Glutamatergic neuron (in vitro differentiated cells): Measurements from ENCODE around the gene COX6A1. TPM values are rescaled to one million over a fixed set of nuclear protein-coding genes. Genes with fewer than 3 reads are reported as not detected.
A peak's percentile ranks its signal among the peaks of the same experiment; 100 is the strongest.

Source experiments
- DNase-seq: peaks from one replicate; pipeline ENCODE4 v3.0.0; 2022
- H3K27ac Mint-ChIP-seq: one replicate; pipeline ENCODE4 v1.8.0; 2020; ENCODE audit warnings: mild to moderate bottlenecking, mixed read lengths, inconsistent platforms; ENCODE audit not compliant: unreplicated experiment
- H3K27me3 Mint-ChIP-seq: one replicate; pipeline ENCODE4 v1.8.0; 2020; ENCODE audit warnings: mild to moderate bottlenecking, moderate library complexity, mixed read lengths, inconsistent platforms; ENCODE audit not compliant: unreplicated experiment
- H3K36me3 Mint-ChIP-seq: one replicate; pipeline ENCODE4 v1.8.0; 2020; ENCODE audit warnings: mild to moderate bottlenecking, mixed read lengths, inconsistent platforms; ENCODE audit not compliant: unreplicated experiment
- H3K4me1 Mint-ChIP-seq: one replicate; pipeline ENCODE4 v1.8.0; 2020; ENCODE audit warnings: mild to moderate bottlenecking, low read depth, mixed read lengths, inconsistent platforms; ENCODE audit not compliant: unreplicated experiment
- H3K4me3 Mint-ChIP-seq: one replicate; pipeline ENCODE4 v1.8.0; 2020; ENCODE audit warnings: mild to moderate bottlenecking, mixed read lengths, inconsistent platforms; ENCODE audit not compliant: unreplicated experiment
- H3K9me3 Mint-ChIP-seq: one replicate; pipeline ENCODE4 v1.8.0; 2020; ENCODE audit warnings: mild to moderate bottlenecking, moderate library complexity, mixed read lengths, inconsistent platforms; ENCODE audit not compliant: unreplicated experiment
- total RNA-seq: library from RNA; stranded (reverse); fragmentation: NEBNext Ultra II Directional; extraction: Animal tissue kit (Norgen Biotek cat#: 25700); gene quantifications from one replicate; pipeline ENCODE4 v1.2.1, GENCODE V29; 2021; ENCODE audit not compliant: unreplicated experiment
- TF ChIP-seq, protein P1 (sequence below): fragments of 200-600 bp; sonication (generic); IDR thresholded peaks from one replicate; pipeline ENCODE4 v1.5.0; 2021; ENCODE audit not compliant: partially characterized antibody, unreplicated experiment

Gene COX6A1
- total RNA-seq, 1 donor from 2014 or later: 405 TPM

DNA sequence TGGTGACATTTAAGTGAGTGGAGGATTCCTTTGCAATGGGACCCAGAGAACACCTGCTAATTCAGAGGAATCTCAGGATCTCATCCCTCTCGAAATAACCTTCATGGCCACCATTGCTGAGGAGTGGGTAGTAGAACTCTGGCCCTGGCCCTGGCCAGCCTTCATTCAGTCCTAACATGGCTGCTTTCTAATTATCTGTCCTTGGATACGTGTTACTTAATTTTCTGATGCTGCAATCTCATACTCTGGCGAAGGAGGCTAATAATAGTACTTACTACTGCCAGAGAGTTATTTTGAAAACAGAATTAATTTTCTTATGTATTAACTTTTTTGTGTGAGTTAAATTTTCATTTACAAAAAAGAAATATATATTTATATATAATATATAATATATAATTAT is 12.1 kb upstream of the COX6A1 start:
- Mint-ChIP-seq H3K9me3 (no peaks in the 10 kb centered on the region), H3K27ac (no peak overlapping the region), H3K36me3 (no peaks in the 10 kb centered on the region), H3K4me1 (peaks cover 4% of the 10 kb centered on the region), H3K27me3 (peaks cover 2% of the 10 kb centered on the region), H3K4me3 (no peak overlapping the region)
- DNase-seq: no peak
- TF ChIP-seq, protein P1, sequence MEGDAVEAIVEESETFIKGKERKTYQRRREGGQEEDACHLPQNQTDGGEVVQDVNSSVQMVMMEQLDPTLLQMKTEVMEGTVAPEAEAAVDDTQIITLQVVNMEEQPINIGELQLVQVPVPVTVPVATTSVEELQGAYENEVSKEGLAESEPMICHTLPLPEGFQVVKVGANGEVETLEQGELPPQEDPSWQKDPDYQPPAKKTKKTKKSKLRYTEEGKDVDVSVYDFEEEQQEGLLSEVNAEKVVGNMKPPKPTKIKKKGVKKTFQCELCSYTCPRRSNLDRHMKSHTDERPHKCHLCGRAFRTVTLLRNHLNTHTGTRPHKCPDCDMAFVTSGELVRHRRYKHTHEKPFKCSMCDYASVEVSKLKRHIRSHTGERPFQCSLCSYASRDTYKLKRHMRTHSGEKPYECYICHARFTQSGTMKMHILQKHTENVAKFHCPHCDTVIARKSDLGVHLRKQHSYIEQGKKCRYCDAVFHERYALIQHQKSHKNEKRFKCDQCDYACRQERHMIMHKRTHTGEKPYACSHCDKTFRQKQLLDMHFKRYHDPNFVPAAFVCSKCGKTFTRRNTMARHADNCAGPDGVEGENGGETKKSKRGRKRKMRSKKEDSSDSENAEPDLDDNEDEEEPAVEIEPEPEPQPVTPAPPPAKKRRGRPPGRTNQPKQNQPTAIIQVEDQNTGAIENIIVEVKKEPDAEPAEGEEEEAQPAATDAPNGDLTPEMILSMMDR: no peak

GRCh38 chr12:120428597-120429229 is 9.2 kb upstream of the COX6A1 start:
- no peak overlapping the region for H3K4me3 Mint-ChIP-seq
- TF ChIP-seq, protein P1: no peak
- no peaks in the 10 kb centered on the region for H3K9me3 Mint-ChIP-seq
- H3K36me3 Mint-ChIP-seq: no peaks in the 10 kb centered on the region
- DNase-seq: no peak
- H3K4me1 Mint-ChIP-seq: peaks cover 4% of the 10 kb centered on the region
- peaks cover 2% of the 10 kb centered on the region for H3K27me3 Mint-ChIP-seq
- no peak overlapping the region for H3K27ac Mint-ChIP-seq

- H3K4me1 Mint-ChIP-seq: peaks cover 4% of the 10 kb centered on the region
- no peak for DNase-seq
- H3K9me3 Mint-ChIP-seq: no peaks in the 10 kb centered on the region
- peaks cover 2% of the 10 kb centered on the region for H3K27me3 Mint-ChIP-seq
- TF ChIP-seq, protein P1: no peak
- no peak overlapping the region for H3K27ac Mint-ChIP-seq
- peak overlapping the region; percentile 11 for H3K4me3 Mint-ChIP-seq
- H3K36me3 Mint-ChIP-seq: no peaks in the 10 kb centered on the region
Measured at GRCh38 chr12:120429368-120429767, 8.5 kb upstream of the COX6A1 start.

GRCh38 chr12:120432772-120433525 is 5.0 kb upstream of the COX6A1 start:
- H3K4me3 Mint-ChIP-seq: no peak overlapping the region
- TF ChIP-seq, protein P1: no peak
- peaks cover 2% of the 10 kb centered on the region for H3K9me3 Mint-ChIP-seq
- no peak for DNase-seq
- peaks cover 4% of the 10 kb centered on the region for H3K4me1 Mint-ChIP-seq
- H3K27ac Mint-ChIP-seq: no peak overlapping the region
- H3K27me3 Mint-ChIP-seq: peaks cover 4% of the 10 kb centered on the region
- no peaks in the 10 kb centered on the region for H3K36me3 Mint-ChIP-seq
